K562 (cell line): ENCODE data around the gene STOX1. TPM values are rescaled to one million over a fixed set of nuclear protein-coding genes. Genes with fewer than 3 reads are reported as not detected.

Experiments
- ATAC-seq: fragments of 200-7000 bp; cut with Tn5 transposase; 3 replicates; pipeline ENCODE4 v1.9.1; 2020; ENCODE audit warnings: moderate library complexity
- BruUV-seq: library from RNA; stranded (reverse); fragments of 400-500 nt; replicated peaks from 2 replicates; lab custom pipeline; 2021; lab: Mats Ljungman, UMichigan
- CTCF ChIA-PET: fragments of 300-600 bp; formaldehyde crosslinking; extraction: SDS; loops from one replicate; lab custom pipeline; 2021; ENCODE audit warnings: low intra/inter-chr PET ratio; lab: Yijun Ruan, JAX
- POLR2A ChIA-PET: fragments of 300-600, 350-650 bp; sonication (Branson Sonifier 250); formaldehyde crosslinking; extraction: SDS; loops from one replicate; lab custom pipeline; 2021; ENCODE audit warnings: antibody characterized with exemption, inconsistent platforms; lab: Yijun Ruan, JAX
- DNase-seq, 4 experiments: peaks; one replicate each; pipeline versions ENCODE4 v3.0.0 to v3.0.0-alpha.2; 2011 to 2018; ENCODE audit warnings: low spot score in 3 of 4, mixed read lengths in 3 of 4; ENCODE audit errors: extremely low read depth in 1 of 4
- FAIRE-seq: peaks from 2 replicates; lab custom pipeline; 2011; peaks lifted over from hg19 to GRCh38; lab: Jason Lieb, UNC
- H2AFZ ChIP-seq: 2 replicates; pipeline ENCODE4 v1.6.0; 2011; ENCODE audit warnings: low read depth, low read length, control low read depth, inconsistent platforms
- H3K27ac ChIP-seq: fragments of 200-600 bp; 3 replicates; pipeline ENCODE4 v1.8.0; 2011; ENCODE audit warnings: low read depth, mild to moderate bottlenecking, control low read depth, inconsistent platforms, low read length, moderate library complexity, mixed read lengths; ENCODE audit errors: extremely low read depth
- H3K27me3 ChIP-seq, 2 experiments: fragments of 300-600 bp in 1 of 2; 2 replicates in 1 of 2; 3 replicates in 1 of 2; pipeline versions ENCODE4 v1.6.0 to v1.8.0; 2011; ENCODE audit warnings: inconsistent platforms in 2 of 2, low read length in 2 of 2, mild to moderate bottlenecking in 1 of 2, mixed read lengths in 1 of 2, moderate library complexity in 1 of 2; ENCODE audit not compliant: control insufficient read depth in 2 of 2, insufficient read depth in 2 of 2
- H3K36me3 ChIP-seq: fragments of 300-600 bp; 3 replicates; pipeline ENCODE4 v1.8.0; 2011; ENCODE audit warnings: mild to moderate bottlenecking, low read length, inconsistent platforms; ENCODE audit not compliant: control insufficient read depth, insufficient read depth
- H3K4me1 ChIP-seq, 2 experiments: fragments of 200-600 bp in 1 of 2; replicated peaks in 1 of 2; 2 replicates in 1 of 2; 3 replicates in 1 of 2; pipeline versions ENCODE4 v1.5.1 to v1.8.0; 2011; ENCODE audit warnings: inconsistent platforms in 2 of 2, low read length in 2 of 2, mild to moderate bottlenecking in 1 of 2, mixed read lengths in 1 of 2, moderate library complexity in 1 of 2; ENCODE audit not compliant: control insufficient read depth in 2 of 2, insufficient read depth in 2 of 2
- H3K4me2 ChIP-seq: 2 replicates; pipeline ENCODE4 v1.6.1; 2011; ENCODE audit warnings: low read length, control low read depth, inconsistent platforms, mixed read lengths; ENCODE audit not compliant: insufficient read depth
- H3K4me3 ChIP-seq: fragments of 200-600 bp; sonication (generic), shearing (Covaris generic); 2 replicates; pipeline ENCODE4 v1.5.1; 2016; ENCODE audit warnings: control low read depth, inconsistent platforms
- H3K79me2 ChIP-seq: fragments of 200-600 bp; 3 replicates; pipeline ENCODE4 v1.8.0; 2011; ENCODE audit warnings: low read length, inconsistent platforms; ENCODE audit not compliant: control insufficient read depth, insufficient read depth
- H3K9ac ChIP-seq, 2 experiments: 2 replicates each; pipeline versions ENCODE4 v1.6.0 to v1.6.1; 2011; ENCODE audit warnings: low read depth in 2 of 2, low read length in 2 of 2, control low read depth in 1 of 2, inconsistent platforms in 1 of 2, mild to moderate bottlenecking in 1 of 2, mixed read lengths in 1 of 2; ENCODE audit not compliant: insufficient read depth in 1 of 2
- H3K9me1 ChIP-seq: one replicate; pipeline ENCODE4 v1.6.0; 2011; ENCODE audit warnings: inconsistent platforms, mild to moderate bottlenecking, low read length, moderate library complexity; ENCODE audit not compliant: control insufficient read depth, insufficient read depth
- H3K9me3 ChIP-seq: replicated peaks from 2 replicates; pipeline ENCODE4 v1.5.1; 2011; ENCODE audit warnings: low read depth, low read length, inconsistent platforms; ENCODE audit not compliant: control insufficient read depth, insufficient read depth
- H4K20me1 ChIP-seq: replicated peaks from 2 replicates; pipeline ENCODE4 v1.6.1; 2011; ENCODE audit warnings: low read length, inconsistent platforms, mixed read lengths; ENCODE audit not compliant: control insufficient read depth, insufficient read depth
- CSDE1 ChIP-seq, 2 experiments: fragments of 450-650 bp; IDR thresholded peaks; 2 replicates each; pipeline ENCODE4 v1.6.1; 2016; ENCODE audit warnings: mild to moderate bottlenecking in 1 of 2
- FOS ChIP-seq: IDR thresholded peaks from 3 replicates; pipeline ENCODE4 v1.6.1; 2011; ENCODE audit not compliant: insufficient read length; ENCODE audit errors: extremely low read depth
- FOXA1 ChIP-seq: fragments of 450-650 bp; IDR thresholded peaks from 2 replicates; pipeline ENCODE4 v1.6.1; 2016; ENCODE audit warnings: mild to moderate bottlenecking, borderline replicate concordance
- MTA2 ChIP-seq: fragments of 450-650 bp; IDR thresholded peaks from 2 replicates; pipeline ENCODE4 v1.6.1; 2016; ENCODE audit warnings: low read depth
- RBM22 ChIP-seq: fragments of 200-400 bp; formaldehyde crosslinking; IDR thresholded peaks from 2 replicates; pipeline ENCODE4 v1.6.1; 2018; ENCODE audit warnings: low read length, low read depth; ENCODE audit not compliant: poor library complexity, severe bottlenecking
- RFX1 ChIP-seq: fragments of 450-650 bp; IDR thresholded peaks from 2 replicates; pipeline ENCODE4 v1.6.1; 2016; ENCODE audit warnings: mild to moderate bottlenecking, moderate library complexity
- RUNX1 ChIP-seq: sonication (generic); IDR thresholded peaks from 2 replicates; pipeline ENCODE4 v1.6.1; 2016; ENCODE audit warnings: antibody characterized with exemption, low read depth
- TRIM24 ChIP-seq, 2 experiments: fragments of 450-650 bp; IDR thresholded peaks; 2 replicates each; pipeline ENCODE4 v1.6.1; 2016
- ZBTB11 ChIP-seq, 3 experiments: fragments of 200-800 bp in 1 of 3; fragments of 250-450 bp in 1 of 3; fragments of 450-650 bp in 1 of 3; sonication (Bioruptor Pico) in 1 of 3; sonication (Bioruptor generic) in 1 of 3; formaldehyde crosslinking in 1 of 3; IDR thresholded peaks; 2 replicates each; pipeline versions ENCODE4 v1.6.1 to v1.8.0; 2016 to 2022; ENCODE audit warnings: mild to moderate bottlenecking in 2 of 3, missing genetic modification characterization in 2 of 3, missing compliant biosample characterization in 1 of 3, moderate library complexity in 1 of 3
- ZBTB5 ChIP-seq: fragments of 450-650 bp; IDR thresholded peaks from 2 replicates; pipeline ENCODE4 v1.6.1; 2017; ENCODE audit warnings: antibody characterized with exemption
- ZNF174 ChIP-seq: fragments of 250-450 bp; sonication (Bioruptor Pico); IDR thresholded peaks from 2 replicates; pipeline ENCODE4 v1.4.0; 2020; ENCODE audit warnings: mild to moderate bottlenecking
- ZNF253 ChIP-seq: fragments of 250-450 bp; sonication (Bioruptor Pico); conservative IDR thresholded peaks from 2 replicates; pipeline ENCODE4 v1.6.1; 2021; ENCODE audit warnings: mild to moderate bottlenecking
- WGBS: fragments of 100-300 bp; shearing (Covaris generic); methylation state at CpG from one replicate; pipeline ENCODE4 v1.1.6; 2016; ENCODE audit warnings: low coverage, mixed read lengths; ENCODE audit not compliant: insufficient coverage; ENCODE audit errors: missing lambda C conversion rate; 5-methylcytosine and 5-hydroxymethylcytosine counted together
- in situ Hi-C: fragments of 300-500 bp; cut with MboI; formaldehyde crosslinking; loops from 4 replicates; pipeline ENCODE4 v1.15.0; 2018; ENCODE audit warnings: inconsistent platforms, mixed read lengths
- intact Hi-C: fragments of 100-400 bp; cut with micrococcal nuclease; formaldehyde crosslinking; loops from 2 replicates; pipeline ENCODE4 v1.14.2; 2022
- polyA plus RNA-seq, 8 experiments: library from polyadenylated mRNA; depleted of rRNA in 4 of 8; stranded (reverse) in 5 of 8; unstranded in 3 of 8; fragments of >200 nt; fragmentation: Nextera tagmentation in 2 of 8; fragmentation: Illumina TruSeq in 1 of 8; extraction: Ambion mirVana in 2 of 8; extraction: Trizol in 1 of 8; gene quantifications; 2 replicates each; pipeline versions ENCODE4 v1.2.1 to v1.2.3, GENCODE V29; 2011 to 2014; ENCODE audit warnings: inconsistent platforms in 1 of 8, missing spikeins in 1 of 8
- total RNA-seq, 7 experiments: library from RNA; depleted of rRNA in 6 of 7; stranded (reverse); fragments of >200 nt in 6 of 7; fragmentation: Illumina TruSeq in 2 of 7; extraction: Trizol in 2 of 7; gene quantifications; 2 replicates each; pipeline versions ENCODE4 v1.2.1 to v1.2.3, GENCODE V29; 2011 to 2021; ENCODE audit warnings: low replicate concordance in 1 of 7
- TF ChIP-seq, protein P1 (sequence below): sonication (generic); formaldehyde crosslinking; IDR thresholded peaks from 2 replicates; pipeline ENCODE4 v1.8.0; 2023; ENCODE audit warnings: missing genetic modification reagents, mild to moderate bottlenecking, borderline replicate concordance

The STOX1 gene
- total and polyA plus RNA-seq, 9 of the 15 experiments (the other 6 are each of a cell fraction or from before 2014, with no cell fraction given) = 0.09 to 0.87 (median 0.29) TPM

- CTCF ChIA-PET = no interaction called here
- DNase-seq (no peak), ATAC-seq (no peak), FAIRE-seq (no peak)
- no peaks in the 10 kb centered on the region for H3K27me3 ChIP-seq
- in situ Hi-C loops (no loop called here), intact Hi-C loops (no loop called here)
- BruUV-seq = no TSS peak
- POLR2A ChIA-PET = interaction anchor here (0.7 kb wide), 1 partner anchor 30 kb away, joined by 5 read pairs; no protein-coding TSS in a partner anchor
- peaks cover 4% of the 10 kb centered on the region; the same call in 1 of the 2 replicates for H3K9me3 ChIP-seq
- no peak overlapping the region for H3K4me3 ChIP-seq
- no peak overlapping the region for H3K4me2 ChIP-seq
- H3K27ac ChIP-seq = no peak overlapping the region
- H3K9me1 ChIP-seq = no peaks in the 10 kb centered on the region
- no peaks in the 10 kb centered on the region for H4K20me1 ChIP-seq
- H2AFZ ChIP-seq = no peak overlapping the region
- no peak overlapping the region for H3K9ac ChIP-seq
- peaks cover 2 to 6% of the 10 kb centered on the region in 2 experiments; a peak in 3 of 5 replicates for H3K4me1 ChIP-seq
- no peaks in the 10 kb centered on the region for H3K79me2 ChIP-seq
- TF ChIP-seq ZBTB11 (CRISPR knock-in tag; IDR thresholded peaks at IDR 0.05) (no peak), RFX1 (no peak), ZBTB5 (no peak), TRIM24 (IDR thresholded peaks at IDR 0.05) (no peak), ZNF253 (no peak), RUNX1 (no peak), RBM22 (no peak), FOXA1 (no peak), CSDE1 (IDR thresholded peaks at IDR 0.05) (no peak), FOS (no peak), MTA2 (no peak), ZNF174 (CRISPR knock-in tag) (no peak)
- TF ChIP-seq, protein P1, sequence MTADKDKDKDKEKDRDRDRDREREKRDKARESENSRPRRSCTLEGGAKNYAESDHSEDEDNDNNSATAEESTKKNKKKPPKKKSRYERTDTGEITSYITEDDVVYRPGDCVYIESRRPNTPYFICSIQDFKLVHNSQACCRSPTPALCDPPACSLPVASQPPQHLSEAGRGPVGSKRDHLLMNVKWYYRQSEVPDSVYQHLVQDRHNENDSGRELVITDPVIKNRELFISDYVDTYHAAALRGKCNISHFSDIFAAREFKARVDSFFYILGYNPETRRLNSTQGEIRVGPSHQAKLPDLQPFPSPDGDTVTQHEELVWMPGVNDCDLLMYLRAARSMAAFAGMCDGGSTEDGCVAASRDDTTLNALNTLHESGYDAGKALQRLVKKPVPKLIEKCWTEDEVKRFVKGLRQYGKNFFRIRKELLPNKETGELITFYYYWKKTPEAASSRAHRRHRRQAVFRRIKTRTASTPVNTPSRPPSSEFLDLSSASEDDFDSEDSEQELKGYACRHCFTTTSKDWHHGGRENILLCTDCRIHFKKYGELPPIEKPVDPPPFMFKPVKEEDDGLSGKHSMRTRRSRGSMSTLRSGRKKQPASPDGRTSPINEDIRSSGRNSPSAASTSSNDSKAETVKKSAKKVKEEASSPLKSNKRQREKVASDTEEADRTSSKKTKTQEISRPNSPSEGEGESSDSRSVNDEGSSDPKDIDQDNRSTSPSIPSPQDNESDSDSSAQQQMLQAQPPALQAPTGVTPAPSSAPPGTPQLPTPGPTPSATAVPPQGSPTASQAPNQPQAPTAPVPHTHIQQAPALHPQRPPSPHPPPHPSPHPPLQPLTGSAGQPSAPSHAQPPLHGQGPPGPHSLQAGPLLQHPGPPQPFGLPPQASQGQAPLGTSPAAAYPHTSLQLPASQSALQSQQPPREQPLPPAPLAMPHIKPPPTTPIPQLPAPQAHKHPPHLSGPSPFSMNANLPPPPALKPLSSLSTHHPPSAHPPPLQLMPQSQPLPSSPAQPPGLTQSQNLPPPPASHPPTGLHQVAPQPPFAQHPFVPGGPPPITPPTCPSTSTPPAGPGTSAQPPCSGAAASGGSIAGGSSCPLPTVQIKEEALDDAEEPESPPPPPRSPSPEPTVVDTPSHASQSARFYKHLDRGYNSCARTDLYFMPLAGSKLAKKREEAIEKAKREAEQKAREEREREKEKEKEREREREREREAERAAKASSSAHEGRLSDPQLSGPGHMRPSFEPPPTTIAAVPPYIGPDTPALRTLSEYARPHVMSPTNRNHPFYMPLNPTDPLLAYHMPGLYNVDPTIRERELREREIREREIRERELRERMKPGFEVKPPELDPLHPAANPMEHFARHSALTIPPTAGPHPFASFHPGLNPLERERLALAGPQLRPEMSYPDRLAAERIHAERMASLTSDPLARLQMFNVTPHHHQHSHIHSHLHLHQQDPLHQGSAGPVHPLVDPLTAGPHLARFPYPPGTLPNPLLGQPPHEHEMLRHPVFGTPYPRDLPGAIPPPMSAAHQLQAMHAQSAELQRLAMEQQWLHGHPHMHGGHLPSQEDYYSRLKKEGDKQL (CRISPR knock-in tag) = no peak
- WGBS = 17% methylated on average over 2 of the region's 2 CpGs
- no peaks in the 10 kb centered on the region for H3K36me3 ChIP-seq
Measured at GRCh38 chr10:68869623-68870022, 42.3 kb downstream of the STOX1 start.
